WERI-Rb-1 (cell line): ENCODE results near the gene ANGPTL1.

Experiments used
- DNase-seq: peaks from one replicate; pipeline ENCODE4 v3.0.0-alpha.2; 2020
- H3K27ac ChIP-seq: fragments of 250-450 bp; sonication (Bioruptor Pico); 2 replicates; pipeline ENCODE4 v1.5.1; 2020; ENCODE audit warnings: mild to moderate bottlenecking, moderate library complexity
- H3K27me3 ChIP-seq: fragments of 250-450 bp; sonication (Bioruptor Pico); 2 replicates; pipeline ENCODE4 v1.5.1; 2021; ENCODE audit warnings: mild to moderate bottlenecking, low read depth, moderate library complexity; ENCODE audit not compliant: insufficient read depth, severe bottlenecking
- H3K36me3 ChIP-seq: fragments of 250-450 bp; sonication (Bioruptor Pico); 2 replicates; pipeline ENCODE4 v1.5.1; 2020; ENCODE audit warnings: mild to moderate bottlenecking, moderate library complexity
- H3K4me3 ChIP-seq: 2 replicates; pipeline ENCODE4 v1.5.1; 2011; ENCODE audit warnings: low read depth, mild to moderate bottlenecking, control low read depth, low read length
- H3K9me3 ChIP-seq: fragments of 250-450 bp; sonication (Bioruptor Pico); 2 replicates; pipeline ENCODE4 v1.5.1; 2021; ENCODE audit warnings: mild to moderate bottlenecking, moderate library complexity; ENCODE audit not compliant: severe bottlenecking
- CTCF ChIP-seq: IDR thresholded peaks from 2 replicates; pipeline ENCODE4 v1.5.1; 2011; ENCODE audit warnings: low read depth, mild to moderate bottlenecking, control low read depth, inconsistent platforms, low read length

ANGPTL1 gene

GRCh38 chr1:178886551-178886950 is 15.7 kb upstream of the ANGPTL1 start:
- Histone ChIP-seq H3K36me3 (peaks cover 40% of the 10 kb centered on the region), H3K27ac (no peak overlapping the region), H3K4me3 (no peak overlapping the region), H3K27me3 (no peaks in the 10 kb centered on the region), H3K9me3 (no peaks in the 10 kb centered on the region)
- no peak for DNase-seq
- no peak for TF ChIP-seq CTCF

GRCh38 chr1:178885869-178886268 is 15.0 kb upstream of the ANGPTL1 start:
- Histone ChIP-seq H3K27me3 (no peaks in the 10 kb centered on the region), H3K36me3 (peaks cover 42% of the 10 kb centered on the region), H3K9me3 (no peaks in the 10 kb centered on the region), H3K4me3 (no peak overlapping the region), H3K27ac (no peak overlapping the region)
- TF ChIP-seq CTCF, result no peak
- DNase-seq, result no peak

GRCh38 chr1:178881950-178882349 is 11.1 kb upstream of the ANGPTL1 start:
- H3K36me3 ChIP-seq, result peaks cover 20% of the 10 kb centered on the region
- no peak overlapping the region for H3K4me3 ChIP-seq
- H3K9me3 ChIP-seq, result no peaks in the 10 kb centered on the region

GRCh38 chr1:178877896-178878295 is 7.0 kb upstream of the ANGPTL1 start:
- no peak for TF ChIP-seq CTCF
- Histone ChIP-seq H3K27ac (no peak overlapping the region), H3K9me3 (no peaks in the 10 kb centered on the region), H3K27me3 (no peaks in the 10 kb centered on the region), H3K4me3 (no peak overlapping the region), H3K36me3 (peaks cover 5% of the 10 kb centered on the region)
- no peak for DNase-seq

More at GRCh38 chr1:178881950-178882349, 11.1 kb upstream of the ANGPTL1 start:
- no peaks in the 10 kb centered on the region for H3K27me3 ChIP-seq
- DNase-seq, result no peak
- H3K27ac ChIP-seq, result no peak overlapping the region
- no peak for TF ChIP-seq CTCF

GRCh38 chr1:178875936-178876335 is 5.1 kb upstream of the ANGPTL1 start:
- Histone ChIP-seq H3K27ac (no peak overlapping the region), H3K36me3 (no peaks in the 10 kb centered on the region; the same call in none of the 2 replicates), H3K9me3 (no peaks in the 10 kb centered on the region), H3K4me3 (no peak overlapping the region), H3K27me3 (no peaks in the 10 kb centered on the region)
- no peak for DNase-seq
- no peak for TF ChIP-seq CTCF

GRCh38 chr1:178874966-178875365 is 4.1 kb upstream of the ANGPTL1 start:
- TF ChIP-seq CTCF, result no peak
- no peak for DNase-seq
- H3K9me3 ChIP-seq, result no peaks in the 10 kb centered on the region
- no peak overlapping the region for H3K4me3 ChIP-seq
- no peak overlapping the region for H3K27ac ChIP-seq
- H3K27me3 ChIP-seq, result no peaks in the 10 kb centered on the region
- H3K36me3 ChIP-seq, result no peaks in the 10 kb centered on the region; the same call in 1 of the 2 replicates
